SK-N-SH (cell line): ENCODE measurements around the gene COBL.

ENCODE experiments used
- EP300 ChIP-seq, 2 experiments: IDR thresholded peaks; 2 replicates each; pipeline versions ENCODE4 v1.4.0 to v1.6.1; 2012; ENCODE audit warnings: borderline replicate concordance in 1 of 2, low read depth in 1 of 2, low read length in 1 of 2
- EZH2phosphoT487 ChIP-seq: fragments of 200-600 bp; sonication (generic); IDR thresholded peaks from 2 replicates; pipeline ENCODE4 v1.6.1; 2017; ENCODE audit warnings: low read depth, mixed run types, mild to moderate bottlenecking, antibody characterized with exemption, moderate library complexity, borderline replicate concordance
- GABPA ChIP-seq: IDR thresholded peaks from 2 replicates; pipeline ENCODE4 v1.4.0; 2012; ENCODE audit warnings: low read depth, mild to moderate bottlenecking
- JUND ChIP-seq: IDR thresholded peaks from 2 replicates; pipeline ENCODE4 v1.4.0; 2012
- POLR2AphosphoS5 ChIP-seq: IDR thresholded peaks from 2 replicates; pipeline ENCODE4 v1.6.1; 2012; ENCODE audit warnings: low read depth, low read length
- RCOR1 ChIP-seq: fragments of 150-350 bp; IDR thresholded peaks from 2 replicates; pipeline ENCODE4 v1.6.1; 2017; ENCODE audit warnings: antibody characterized with exemption, low read length
- RFX5 ChIP-seq: IDR thresholded peaks from 2 replicates; pipeline ENCODE4 v1.6.1; 2012; ENCODE audit warnings: mild to moderate bottlenecking, improper control_type of control experiment, low read length
- SMC3 ChIP-seq: IDR thresholded peaks from 2 replicates; pipeline ENCODE4 v1.6.1; 2012; ENCODE audit warnings: low read depth, low read length, improper control_type of control experiment
- TAF1 ChIP-seq: IDR thresholded peaks from 2 replicates; pipeline ENCODE4 v1.6.1; 2012; ENCODE audit warnings: low read depth, mild to moderate bottlenecking, low read length, moderate library complexity, borderline replicate concordance
- YY1 ChIP-seq: IDR thresholded peaks from 2 replicates; pipeline ENCODE4 v1.4.0; 2012; ENCODE audit warnings: low read depth, mild to moderate bottlenecking
- TF ChIP-seq, protein P1 (sequence below): fragments of 200-600 bp; sonication (generic); IDR thresholded peaks from 2 replicates; pipeline ENCODE4 v1.6.1; 2017; ENCODE audit warnings: antibody characterized with exemption, mild to moderate bottlenecking, moderate library complexity
- TF ChIP-seq, protein P2 (sequence below): IDR thresholded peaks from 2 replicates; pipeline ENCODE4 v1.6.1; 2012; ENCODE audit warnings: mild to moderate bottlenecking, low read depth, low read length, moderate library complexity
- TF ChIP-seq, protein P3 (sequence below): IDR thresholded peaks from 2 replicates; pipeline ENCODE4 v1.4.0; 2012; ENCODE audit warnings: low read depth

GRCh38 chr7:51261950-51262795 is 54.4 kb downstream of the COBL start:
- TF ChIP-seq, protein P1, sequence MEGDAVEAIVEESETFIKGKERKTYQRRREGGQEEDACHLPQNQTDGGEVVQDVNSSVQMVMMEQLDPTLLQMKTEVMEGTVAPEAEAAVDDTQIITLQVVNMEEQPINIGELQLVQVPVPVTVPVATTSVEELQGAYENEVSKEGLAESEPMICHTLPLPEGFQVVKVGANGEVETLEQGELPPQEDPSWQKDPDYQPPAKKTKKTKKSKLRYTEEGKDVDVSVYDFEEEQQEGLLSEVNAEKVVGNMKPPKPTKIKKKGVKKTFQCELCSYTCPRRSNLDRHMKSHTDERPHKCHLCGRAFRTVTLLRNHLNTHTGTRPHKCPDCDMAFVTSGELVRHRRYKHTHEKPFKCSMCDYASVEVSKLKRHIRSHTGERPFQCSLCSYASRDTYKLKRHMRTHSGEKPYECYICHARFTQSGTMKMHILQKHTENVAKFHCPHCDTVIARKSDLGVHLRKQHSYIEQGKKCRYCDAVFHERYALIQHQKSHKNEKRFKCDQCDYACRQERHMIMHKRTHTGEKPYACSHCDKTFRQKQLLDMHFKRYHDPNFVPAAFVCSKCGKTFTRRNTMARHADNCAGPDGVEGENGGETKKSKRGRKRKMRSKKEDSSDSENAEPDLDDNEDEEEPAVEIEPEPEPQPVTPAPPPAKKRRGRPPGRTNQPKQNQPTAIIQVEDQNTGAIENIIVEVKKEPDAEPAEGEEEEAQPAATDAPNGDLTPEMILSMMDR = no peak
- TF ChIP-seq POLR2AphosphoS5 (no peak), TAF1 (no peak), RFX5 (no peak), JUND (no peak), EZH2phosphoT487 (no peak), GABPA (no peak), YY1 (no peak), EP300 (IDR thresholded peaks at IDR 0.05; ENCODE audit: borderline replicate concordance in 1 of 2, low read depth in 1 of 2, low read length in 1 of 2) (no peak), RCOR1 (no peak), SMC3 (no peak)
- TF ChIP-seq, protein P2, sequence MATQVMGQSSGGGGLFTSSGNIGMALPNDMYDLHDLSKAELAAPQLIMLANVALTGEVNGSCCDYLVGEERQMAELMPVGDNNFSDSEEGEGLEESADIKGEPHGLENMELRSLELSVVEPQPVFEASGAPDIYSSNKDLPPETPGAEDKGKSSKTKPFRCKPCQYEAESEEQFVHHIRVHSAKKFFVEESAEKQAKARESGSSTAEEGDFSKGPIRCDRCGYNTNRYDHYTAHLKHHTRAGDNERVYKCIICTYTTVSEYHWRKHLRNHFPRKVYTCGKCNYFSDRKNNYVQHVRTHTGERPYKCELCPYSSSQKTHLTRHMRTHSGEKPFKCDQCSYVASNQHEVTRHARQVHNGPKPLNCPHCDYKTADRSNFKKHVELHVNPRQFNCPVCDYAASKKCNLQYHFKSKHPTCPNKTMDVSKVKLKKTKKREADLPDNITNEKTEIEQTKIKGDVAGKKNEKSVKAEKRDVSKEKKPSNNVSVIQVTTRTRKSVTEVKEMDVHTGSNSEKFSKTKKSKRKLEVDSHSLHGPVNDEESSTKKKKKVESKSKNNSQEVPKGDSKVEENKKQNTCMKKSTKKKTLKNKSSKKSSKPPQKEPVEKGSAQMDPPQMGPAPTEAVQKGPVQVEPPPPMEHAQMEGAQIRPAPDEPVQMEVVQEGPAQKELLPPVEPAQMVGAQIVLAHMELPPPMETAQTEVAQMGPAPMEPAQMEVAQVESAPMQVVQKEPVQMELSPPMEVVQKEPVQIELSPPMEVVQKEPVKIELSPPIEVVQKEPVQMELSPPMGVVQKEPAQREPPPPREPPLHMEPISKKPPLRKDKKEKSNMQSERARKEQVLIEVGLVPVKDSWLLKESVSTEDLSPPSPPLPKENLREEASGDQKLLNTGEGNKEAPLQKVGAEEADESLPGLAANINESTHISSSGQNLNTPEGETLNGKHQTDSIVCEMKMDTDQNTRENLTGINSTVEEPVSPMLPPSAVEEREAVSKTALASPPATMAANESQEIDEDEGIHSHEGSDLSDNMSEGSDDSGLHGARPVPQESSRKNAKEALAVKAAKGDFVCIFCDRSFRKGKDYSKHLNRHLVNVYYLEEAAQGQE = no peak
- TF ChIP-seq, protein P3, sequence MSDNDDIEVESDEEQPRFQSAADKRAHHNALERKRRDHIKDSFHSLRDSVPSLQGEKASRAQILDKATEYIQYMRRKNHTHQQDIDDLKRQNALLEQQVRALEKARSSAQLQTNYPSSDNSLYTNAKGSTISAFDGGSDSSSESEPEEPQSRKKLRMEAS = no peak
